Measurements from ENCODE around the gene TXNDC11.

TXNDC11 gene

GRCh38 chr16:11674001-11674817 lies 68.4 kb downstream of the TXNDC11 start:
- DNase-seq = no peak

GRCh38 chr16:11673091-11674000 lies 69.3 kb downstream of the TXNDC11 start:
- no peak for DNase-seq

GRCh38 chr16:11672206-11673090 lies 70.2 kb downstream of the TXNDC11 start:
- DNase-seq = peak; percentile 16 to 23

- DNase-seq = no peak
Measured at GRCh38 chr16:11671676-11672075, 71.0 kb downstream of the TXNDC11 start.

GRCh38 chr16:11671271-11671670 lies 71.4 kb downstream of the TXNDC11 start:
- DNase-seq = no peak

- no peak for DNase-seq
Measured at GRCh38 chr16:11670171-11671131, 72.2 kb downstream of the TXNDC11 start.

- peak; percentile 12 to 21 for DNase-seq
Measured at GRCh38 chr16:11669380-11670146, 73.1 kb downstream of the TXNDC11 start.

- DNase-seq = no peak
Measured at GRCh38 chr16:11668623-11669379, 73.9 kb downstream of the TXNDC11 start.

GRCh38 chr16:11667824-11668622 lies 74.6 kb downstream of the TXNDC11 start, which contains the start of gene SNN:
TSS of gene SNN (plus strand) at chr16:11668455. CDS start at chr16:11676060, 7,605 bp downstream.
- DNase-seq = peak; percentile 13 to 36

GRCh38 chr16:11667221-11667823 lies 75.3 kb downstream of the TXNDC11 start:
- no peak for DNase-seq

GRCh38 chr16:11666103-11667055 lies 76.3 kb downstream of the TXNDC11 start:
- no peak for DNase-seq

- DNase-seq = no peak
Measured at GRCh38 chr16:11665071-11665491, 77.6 kb downstream of the TXNDC11 start.

- DNase-seq = no peak
Measured at GRCh38 chr16:11662582-11662981, 80.1 kb downstream of the TXNDC11 start.

- no peak for DNase-seq
Measured at GRCh38 chr16:11660565-11660964, 82.1 kb downstream of the TXNDC11 start.

GRCh38 chr16:11658896-11659708 lies 83.6 kb downstream of the TXNDC11 start:
- DNase-seq = no peak

GRCh38 chr16:11657556-11657955 lies 85.1 kb downstream of the TXNDC11 start:
- no peak for DNase-seq

Measured in Kasumi-1 (cell line).